ENCODE data around the gene PARD3B.

Gene PARD3B

GRCh38 chr2:204663816-204664425 is 118.6 kb downstream of the PARD3B start:
- no peak for DNase-seq

GRCh38 chr2:204664708-204665121 is 119.4 kb downstream of the PARD3B start:
- no peak for DNase-seq

GRCh38 chr2:204665207-204665606 is 119.9 kb downstream of the PARD3B start:
- DNase-seq = no peak

- no peak for DNase-seq
Observed at GRCh38 chr2:204665771-204666170, 120.5 kb downstream of the PARD3B start.

- DNase-seq = no peak
Observed at GRCh38 chr2:204667990-204668389, 122.7 kb downstream of the PARD3B start.

GRCh38 chr2:204669382-204669781 is 124.1 kb downstream of the PARD3B start:
- DNase-seq = no peak

GRCh38 chr2:204670124-204670523 is 124.8 kb downstream of the PARD3B start:
- DNase-seq = peak; percentile 4

- no peak for DNase-seq
Observed at GRCh38 chr2:204670756-204671155, 125.5 kb downstream of the PARD3B start.

GRCh38 chr2:204672772-204673171 is 127.5 kb downstream of the PARD3B start:
- no peak for DNase-seq

- no peak for DNase-seq
Observed at GRCh38 chr2:204673877-204674276, 128.6 kb downstream of the PARD3B start.

GRCh38 chr2:204678031-204678430 is 132.8 kb downstream of the PARD3B start:
- DNase-seq = no peak

GRCh38 chr2:204680576-204680975 is 135.3 kb downstream of the PARD3B start:
- DNase-seq = no peak

GRCh38 chr2:204681412-204681811 is 136.1 kb downstream of the PARD3B start:
- DNase-seq = no peak

- DNase-seq = no peak
Observed at GRCh38 chr2:204683384-204683783, 138.1 kb downstream of the PARD3B start.

GRCh38 chr2:204686406-204686805 is 141.1 kb downstream of the PARD3B start:
- DNase-seq = no peak

GRCh38 chr2:204687776-204688175 is 142.5 kb downstream of the PARD3B start:
- no peak for DNase-seq

GRCh38 chr2:204691911-204692510 is 146.7 kb downstream of the PARD3B start:
- peak; percentile 88 for DNase-seq

- no peak for DNase-seq
Observed at GRCh38 chr2:204692790-204693189, 147.5 kb downstream of the PARD3B start.

GRCh38 chr2:204693262-204693661 is 148.0 kb downstream of the PARD3B start:
- no peak for DNase-seq

GRCh38 chr2:204695506-204695905 is 150.2 kb downstream of the PARD3B start:
- DNase-seq = no peak

GRCh38 chr2:204696124-204696523 is 150.8 kb downstream of the PARD3B start:
- no peak for DNase-seq

- DNase-seq = peak; percentile 28
Observed at GRCh38 chr2:204705243-204705932, 160.1 kb downstream of the PARD3B start.

GRCh38 chr2:204706939-204707338 is 161.7 kb downstream of the PARD3B start:
- DNase-seq = no peak

GRCh38 chr2:204713211-204713610 is 167.9 kb downstream of the PARD3B start:
- DNase-seq = no peak
